ENCODE data around the gene YARS1.

The YARS1 gene

DNA sequence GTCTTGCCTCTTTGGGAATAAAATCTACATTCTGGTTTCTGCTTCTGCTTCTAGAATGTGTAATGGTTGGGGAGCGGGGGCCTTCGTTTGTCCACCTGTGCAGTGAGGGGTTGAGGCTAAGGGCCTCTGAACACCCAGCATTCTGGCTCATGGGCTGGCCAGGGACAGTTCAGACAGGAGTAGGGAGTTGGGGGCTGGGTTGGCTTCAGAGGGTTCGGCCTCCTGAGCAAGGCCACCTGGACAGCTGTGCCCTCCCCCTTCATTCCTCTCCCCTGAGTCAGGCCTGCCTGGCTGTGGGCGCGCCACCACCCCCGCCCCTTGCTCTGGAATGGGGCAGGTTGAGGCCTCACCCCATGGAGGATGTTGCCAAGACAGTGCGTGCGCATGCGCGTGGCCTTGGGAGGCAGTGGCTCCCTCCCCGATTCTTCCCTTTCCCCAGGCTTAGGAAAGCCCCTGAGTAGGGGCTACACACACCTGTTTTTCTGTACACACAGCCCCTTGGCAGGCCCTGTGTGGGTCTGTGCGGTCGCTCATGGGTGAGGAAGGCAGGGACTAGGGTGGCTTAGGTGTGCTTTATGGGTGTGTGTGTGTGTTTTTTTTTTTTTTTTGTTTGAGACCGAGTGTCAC lies 57.0 kb downstream of the YARS1 start:
- DNase-seq (ENCODE audit: low read depth), result peak; percentile 85
- no peak overlapping the region for H3K4me3 ChIP-seq (ENCODE audit: low read length)
- TF ChIP-seq, protein P1, sequence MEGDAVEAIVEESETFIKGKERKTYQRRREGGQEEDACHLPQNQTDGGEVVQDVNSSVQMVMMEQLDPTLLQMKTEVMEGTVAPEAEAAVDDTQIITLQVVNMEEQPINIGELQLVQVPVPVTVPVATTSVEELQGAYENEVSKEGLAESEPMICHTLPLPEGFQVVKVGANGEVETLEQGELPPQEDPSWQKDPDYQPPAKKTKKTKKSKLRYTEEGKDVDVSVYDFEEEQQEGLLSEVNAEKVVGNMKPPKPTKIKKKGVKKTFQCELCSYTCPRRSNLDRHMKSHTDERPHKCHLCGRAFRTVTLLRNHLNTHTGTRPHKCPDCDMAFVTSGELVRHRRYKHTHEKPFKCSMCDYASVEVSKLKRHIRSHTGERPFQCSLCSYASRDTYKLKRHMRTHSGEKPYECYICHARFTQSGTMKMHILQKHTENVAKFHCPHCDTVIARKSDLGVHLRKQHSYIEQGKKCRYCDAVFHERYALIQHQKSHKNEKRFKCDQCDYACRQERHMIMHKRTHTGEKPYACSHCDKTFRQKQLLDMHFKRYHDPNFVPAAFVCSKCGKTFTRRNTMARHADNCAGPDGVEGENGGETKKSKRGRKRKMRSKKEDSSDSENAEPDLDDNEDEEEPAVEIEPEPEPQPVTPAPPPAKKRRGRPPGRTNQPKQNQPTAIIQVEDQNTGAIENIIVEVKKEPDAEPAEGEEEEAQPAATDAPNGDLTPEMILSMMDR (conservative IDR thresholded peaks at IDR 0.05; ENCODE audit: low read depth, low read length), result no peak

DNA sequence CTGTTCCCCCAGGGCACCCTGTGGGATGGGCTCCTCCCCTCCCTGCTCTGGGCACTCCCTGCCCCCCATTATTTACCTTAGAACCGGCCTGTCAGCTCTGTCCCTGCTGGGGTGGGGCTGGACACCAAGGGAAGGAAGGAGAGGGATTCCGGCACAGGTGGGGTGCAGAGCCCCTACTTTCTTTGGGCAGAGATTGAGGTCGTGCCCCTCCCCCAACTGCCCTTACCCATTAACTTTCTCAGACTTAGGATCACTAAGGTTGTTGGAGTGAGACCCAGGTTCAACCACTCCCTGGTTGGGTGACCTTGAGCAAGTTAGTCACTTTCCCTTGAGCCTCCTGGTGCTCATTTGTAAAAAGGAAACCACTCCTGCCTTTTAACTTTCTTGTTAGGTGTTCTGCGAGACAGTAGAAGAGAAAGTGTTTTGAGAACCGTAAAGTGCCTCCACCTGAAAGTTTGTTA lies 57.6 kb downstream of the YARS1 start:
- H3K4me3 ChIP-seq (ENCODE audit: low read length), result no peak overlapping the region
- TF ChIP-seq, protein P1 (conservative IDR thresholded peaks at IDR 0.05; ENCODE audit: low read depth, low read length), result no peak
- no peak for DNase-seq (ENCODE audit: low read depth)

DNA sequence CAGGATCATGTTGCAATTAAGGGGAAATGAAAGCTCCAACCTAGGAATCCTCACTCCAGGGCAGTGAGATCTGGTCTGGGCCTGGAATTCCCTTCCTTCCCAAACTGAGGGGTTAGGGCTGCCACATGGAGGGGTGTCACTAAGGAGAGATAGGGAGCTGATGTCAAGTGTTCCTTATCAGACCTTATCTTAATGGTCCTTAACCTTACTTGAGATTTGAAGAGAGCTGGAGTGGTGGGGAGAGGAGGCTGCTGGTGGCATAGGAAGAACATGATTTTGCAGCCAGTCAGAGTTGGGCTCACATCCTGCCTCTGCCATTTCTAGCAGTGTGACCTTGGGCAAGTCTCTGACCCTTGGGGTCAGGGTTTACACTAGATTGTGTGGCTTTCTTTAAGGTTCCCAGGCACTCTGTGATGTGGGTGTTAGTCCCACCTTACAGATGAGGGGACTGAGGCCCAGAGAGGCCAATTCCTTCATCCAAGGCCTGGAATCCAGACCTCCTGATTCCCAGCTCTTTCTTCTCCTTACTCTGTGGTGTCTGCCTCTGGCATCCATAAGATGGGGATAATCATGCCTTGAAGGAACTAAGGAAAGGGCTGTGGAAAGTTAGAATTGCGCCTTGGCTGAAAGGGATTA lies 58.2 kb downstream of the YARS1 start:
- TF ChIP-seq, protein P1 (conservative IDR thresholded peaks at IDR 0.05; ENCODE audit: low read depth, low read length), result no peak
- no peak for DNase-seq (ENCODE audit: low read depth)
- no peak overlapping the region for H3K4me3 ChIP-seq (ENCODE audit: low read length)

DNA sequence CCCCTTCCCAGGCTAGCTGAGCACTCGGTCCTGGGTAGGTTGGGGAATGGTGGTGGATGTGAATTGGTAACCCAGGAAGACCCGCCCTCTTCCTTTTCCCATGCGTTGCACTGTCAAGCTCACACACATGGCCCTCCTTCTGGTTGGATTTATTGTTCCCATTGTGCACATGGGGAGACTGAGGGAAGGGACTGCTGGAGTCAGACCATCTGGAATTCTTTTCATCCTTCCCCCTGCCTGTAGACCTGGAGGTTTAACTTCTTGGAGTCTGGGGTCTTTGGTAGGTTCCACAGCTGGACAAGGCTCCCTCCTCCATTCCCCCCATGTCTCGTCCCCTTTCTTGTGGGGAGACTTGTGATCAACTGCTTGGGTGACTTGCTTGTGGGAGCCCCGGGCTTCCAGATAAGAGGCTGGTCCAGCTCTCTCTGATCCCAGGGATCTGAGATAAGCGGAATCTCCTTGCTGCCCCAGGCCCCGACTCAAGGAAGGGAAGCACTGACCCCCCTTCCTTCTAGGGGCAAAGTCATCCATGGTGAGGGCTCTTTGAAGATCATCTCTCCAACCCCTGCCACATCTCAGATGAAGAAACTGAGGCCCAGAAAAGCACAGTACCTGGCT lies 58.9 kb downstream of the YARS1 start:
- TF ChIP-seq, protein P1 (conservative IDR thresholded peaks at IDR 0.05; ENCODE audit: low read depth, low read length), result no peak
- no peak overlapping the region for H3K4me3 ChIP-seq (ENCODE audit: low read length)

DNA sequence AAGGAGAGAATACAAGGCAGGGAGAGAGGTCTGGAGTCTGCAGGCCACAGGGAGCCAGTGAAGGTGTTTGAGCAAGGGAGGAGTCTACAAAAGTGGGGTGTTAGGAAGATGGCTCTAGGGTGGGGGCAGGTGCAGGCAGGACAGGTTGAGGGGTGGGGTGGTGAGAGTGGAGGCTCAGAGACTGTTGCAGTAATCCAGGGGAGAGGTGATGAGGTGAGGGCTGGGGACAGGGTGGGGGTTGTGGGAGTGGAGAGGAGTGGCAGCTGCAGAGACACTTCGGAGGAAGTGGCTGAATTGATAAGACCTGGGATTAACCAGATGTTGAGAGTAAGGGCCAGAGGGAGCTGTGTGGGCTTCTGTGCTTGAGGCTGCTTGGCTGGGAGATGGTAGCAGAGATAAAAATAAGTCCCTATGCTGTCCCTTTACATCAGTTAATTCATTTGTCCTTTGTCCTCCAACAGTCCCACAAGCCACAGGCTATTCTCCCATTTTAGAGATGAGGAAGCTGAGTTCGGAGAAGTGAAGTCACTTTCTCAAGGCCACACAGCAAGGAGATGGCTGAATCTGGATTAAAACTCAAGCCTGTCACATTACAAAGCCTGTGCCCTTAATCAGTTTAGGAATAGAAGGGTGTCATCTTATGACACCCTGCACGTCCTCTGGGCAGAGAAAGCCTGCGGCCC lies 59.8 kb downstream of the YARS1 start:
- H3K4me3 ChIP-seq (ENCODE audit: low read length), result no peak overlapping the region
- no peak for DNase-seq (ENCODE audit: low read depth)
- TF ChIP-seq, protein P1 (conservative IDR thresholded peaks at IDR 0.05; ENCODE audit: low read depth, low read length), result no peak

More for the DNA sequence above, 58.9 kb downstream of the YARS1 start:
- no peak for DNase-seq (ENCODE audit: low read depth)

DNA sequence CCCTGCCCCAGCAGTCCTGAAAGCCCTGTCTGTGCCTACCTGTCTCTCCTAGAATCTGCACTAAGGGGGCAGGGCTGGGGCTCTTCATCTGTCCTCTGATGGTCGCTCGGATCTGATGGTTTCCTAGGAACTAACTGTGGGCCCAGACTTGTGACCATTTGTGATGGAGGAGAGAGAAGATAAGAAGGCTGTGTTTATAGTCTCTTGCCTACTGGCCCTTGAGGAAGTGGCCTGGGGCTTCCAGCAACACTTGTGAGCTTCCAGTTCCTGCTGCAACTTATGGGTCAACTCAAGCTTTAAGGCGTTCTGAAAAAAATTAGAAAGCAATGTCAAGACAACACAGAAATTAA lies 61.4 kb downstream of the YARS1 start:
- TF ChIP-seq, protein P1 (conservative IDR thresholded peaks at IDR 0.05; ENCODE audit: low read depth, low read length), result no peak
- H3K4me3 ChIP-seq (ENCODE audit: low read length), result no peak overlapping the region
- DNase-seq (ENCODE audit: low read depth), result no peak

All from retinal pigment epithelial cell (primary cell).